Measurements from ENCODE around the gene STON2.

STON2 gene

DNA sequence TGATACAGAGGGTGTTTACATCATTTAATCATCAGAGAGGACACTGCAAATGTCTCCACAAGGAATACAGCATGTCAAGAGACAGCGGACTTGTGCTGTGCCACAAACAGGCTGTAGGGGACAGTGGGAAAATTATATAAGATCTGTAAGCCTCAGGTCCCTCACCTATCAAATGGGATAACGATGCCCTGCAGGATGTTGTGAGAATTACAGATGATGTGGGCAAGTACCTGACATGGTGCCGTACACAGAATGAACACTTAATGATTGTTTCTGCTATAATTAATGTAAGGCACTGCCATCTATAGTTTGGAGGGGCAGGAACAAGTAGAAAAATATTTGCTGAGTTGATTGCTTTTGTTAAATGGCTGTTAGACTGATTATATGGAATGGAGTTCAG is 97.5 kb downstream of the STON2 start:
- no peak for DNase-seq (ENCODE audit: low spot score)

DNA sequence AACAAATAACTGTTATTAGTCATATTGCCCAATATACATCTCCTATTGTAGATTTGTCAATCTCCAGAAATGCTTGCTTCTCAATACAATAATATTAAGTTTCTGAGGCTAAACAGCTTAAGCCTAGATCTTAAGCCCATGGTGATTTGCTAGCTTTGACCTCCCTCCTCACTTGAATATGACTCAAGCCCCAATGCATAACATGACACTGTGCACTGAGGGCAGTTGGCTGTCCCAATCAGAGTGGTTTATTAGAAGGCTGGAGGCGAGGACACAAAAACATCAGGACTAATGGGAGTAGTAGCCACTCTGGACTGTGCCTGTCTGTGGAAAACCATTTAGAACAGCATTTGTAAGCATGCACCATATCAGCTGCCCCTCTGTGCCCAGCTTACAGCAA is 98.3 kb downstream of the STON2 start:
- no peak for DNase-seq (ENCODE audit: low spot score)

DNA sequence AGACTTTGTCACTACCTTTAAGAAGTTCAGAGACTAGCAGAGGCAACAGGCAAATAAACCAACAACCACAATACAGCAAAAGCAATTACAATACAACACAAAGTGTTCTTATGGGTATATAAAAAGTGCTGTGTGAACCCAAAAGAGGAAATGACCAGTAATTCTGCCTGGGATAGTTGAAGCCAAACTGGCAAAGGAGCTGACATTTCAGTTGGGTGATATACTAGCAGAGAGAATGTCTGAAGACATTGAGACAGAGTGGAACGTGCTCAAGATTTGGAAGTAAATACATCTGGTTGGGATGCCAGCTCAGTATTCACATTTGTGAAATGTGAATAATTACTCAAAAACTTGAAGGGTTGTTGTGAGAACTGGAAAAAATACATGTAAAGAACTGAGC is 98.8 kb downstream of the STON2 start:
- DNase-seq (ENCODE audit: low spot score): no peak

DNA sequence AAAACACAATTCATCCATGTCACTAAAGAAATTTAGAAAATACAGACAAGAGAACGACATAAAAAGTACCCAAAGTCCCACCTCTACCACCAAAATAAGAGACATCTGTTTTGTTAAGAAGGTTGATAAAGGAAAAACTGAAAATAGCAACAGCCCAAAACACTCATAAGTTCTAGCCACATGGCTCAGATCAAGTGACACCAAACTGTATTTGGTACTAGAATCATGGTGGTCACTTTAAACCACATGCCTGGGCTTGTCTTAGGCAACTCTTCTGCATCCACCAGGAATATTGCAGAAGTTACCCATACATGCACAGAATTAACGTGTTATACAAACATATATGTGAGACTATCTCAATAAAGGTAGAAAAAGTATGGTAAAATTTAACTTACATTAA is 101.2 kb downstream of the STON2 start:
- no peak for DNase-seq (ENCODE audit: low spot score)

DNA sequence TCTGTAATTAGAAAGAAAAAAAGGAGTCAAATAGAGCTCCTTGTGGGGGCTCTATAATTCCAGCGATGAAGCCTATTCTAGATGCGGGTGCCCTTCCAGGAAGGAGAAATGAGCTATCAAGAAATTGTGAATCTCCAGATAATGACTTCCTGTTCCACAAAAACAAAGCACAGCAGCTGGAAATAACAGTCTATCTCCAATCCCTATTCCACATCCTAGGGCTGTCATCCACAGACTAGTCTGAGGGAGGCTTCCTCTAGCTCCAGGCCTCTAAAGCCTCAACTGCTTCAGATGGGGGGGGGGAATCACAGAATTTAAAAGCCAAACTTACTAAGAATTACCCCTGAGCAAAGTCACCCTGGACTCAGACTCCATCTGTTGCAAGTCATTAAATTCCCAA is 102.0 kb downstream of the STON2 start:
- DNase-seq (ENCODE audit: low spot score): no peak

DNA sequence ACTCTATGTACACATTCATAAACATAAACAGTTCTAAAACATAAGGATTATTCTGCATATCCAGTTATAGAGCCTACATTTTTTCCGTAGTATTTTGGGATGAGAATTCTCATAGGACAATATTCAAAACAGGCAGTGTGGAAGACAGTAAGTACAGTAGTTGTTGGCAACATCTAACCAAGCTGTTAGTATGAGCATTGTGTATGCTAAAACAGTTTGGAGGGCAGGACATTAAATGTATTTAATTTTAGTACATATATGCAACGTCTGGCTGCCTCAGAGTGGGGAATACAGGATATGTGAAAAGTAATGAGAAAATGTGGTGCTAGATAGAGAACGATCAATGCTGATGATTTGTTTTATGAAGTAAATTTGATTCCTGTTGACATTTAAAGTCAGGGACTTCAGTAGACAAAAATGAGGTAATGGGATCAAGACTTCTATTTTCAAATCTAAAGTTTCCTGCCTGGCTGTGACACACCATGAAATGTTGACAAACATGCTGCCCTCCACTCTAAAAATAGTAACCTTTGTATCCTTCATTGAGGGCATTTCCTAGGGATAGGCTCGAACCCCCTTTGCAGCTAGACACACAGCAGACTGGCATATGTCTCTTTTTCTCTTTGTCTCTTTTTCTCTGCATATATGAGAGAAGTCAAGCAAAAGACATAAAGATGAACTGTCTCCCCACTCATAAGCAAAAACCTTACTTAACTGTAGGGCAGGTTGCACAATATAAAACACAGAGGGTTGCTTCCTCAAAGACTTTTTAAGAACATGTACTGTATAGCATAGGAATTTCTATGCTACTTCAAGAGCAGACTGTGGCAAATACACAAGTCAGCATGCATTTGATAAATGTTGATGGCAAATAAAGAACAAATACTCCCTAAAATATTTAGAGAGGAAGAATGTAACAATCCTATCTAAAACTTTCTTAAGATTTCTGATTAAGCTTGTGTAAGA is 103.9 kb downstream of the STON2 start:
- no peak for DNase-seq (ENCODE audit: low spot score)

DNA sequence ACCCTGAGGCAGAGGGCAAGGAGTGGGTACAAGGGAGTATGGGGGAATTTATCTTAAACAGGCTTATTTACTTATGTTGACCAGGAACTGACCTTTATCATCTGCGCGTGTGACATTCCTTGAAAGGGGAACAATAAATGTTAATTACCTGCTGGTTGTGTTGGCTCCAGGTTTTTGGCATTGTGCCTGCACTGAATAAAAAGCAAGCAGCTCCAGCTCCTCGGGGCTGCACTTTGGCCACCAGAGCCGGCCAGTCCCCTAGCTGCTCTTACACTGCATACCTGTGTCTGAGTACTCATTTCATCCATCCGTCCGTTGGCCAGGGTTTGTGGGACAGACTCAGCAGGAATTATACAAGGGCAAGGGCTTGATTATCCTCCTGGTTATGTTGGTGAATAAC is 110.6 kb downstream of the STON2 start:
- no peak for DNase-seq (ENCODE audit: low spot score)

DNA sequence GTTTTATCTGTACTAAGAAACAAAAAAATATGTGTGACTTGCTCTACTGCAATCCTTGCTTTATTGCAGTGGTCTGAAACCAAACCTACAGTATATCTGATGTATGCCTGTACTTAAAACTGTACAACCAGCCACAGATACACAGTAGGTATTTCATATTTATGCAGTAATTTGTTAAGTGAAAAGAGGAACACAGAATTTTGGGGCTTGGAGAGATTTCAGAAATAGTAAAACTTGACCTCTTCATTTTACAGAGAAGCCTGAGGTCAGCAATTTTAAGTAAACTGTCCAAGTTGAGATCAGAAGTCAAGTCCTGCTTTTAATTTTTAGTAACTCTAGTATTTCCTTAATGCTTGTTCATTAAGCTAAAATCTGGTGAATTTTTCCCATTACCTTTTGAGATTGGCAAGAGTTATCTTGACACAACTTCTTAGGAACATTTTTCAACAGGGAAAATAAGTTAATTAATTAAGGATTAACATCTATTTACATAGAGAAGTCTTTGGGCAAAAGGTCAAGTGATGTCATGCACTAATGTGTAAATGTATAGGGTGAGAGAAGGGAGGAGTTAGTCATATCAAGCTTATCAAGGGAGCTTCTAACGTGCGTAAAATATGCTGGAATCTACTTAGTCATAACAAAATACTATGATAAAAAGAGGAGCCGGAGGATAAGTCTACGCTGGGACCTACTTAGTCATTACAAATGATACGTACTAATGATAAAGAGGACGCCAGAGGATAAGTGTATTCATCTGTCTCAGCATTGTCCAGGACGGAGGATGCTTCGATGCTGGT is 113.4 kb downstream of the STON2 start:
- DNase-seq (ENCODE audit: low spot score): no peak

DNA sequence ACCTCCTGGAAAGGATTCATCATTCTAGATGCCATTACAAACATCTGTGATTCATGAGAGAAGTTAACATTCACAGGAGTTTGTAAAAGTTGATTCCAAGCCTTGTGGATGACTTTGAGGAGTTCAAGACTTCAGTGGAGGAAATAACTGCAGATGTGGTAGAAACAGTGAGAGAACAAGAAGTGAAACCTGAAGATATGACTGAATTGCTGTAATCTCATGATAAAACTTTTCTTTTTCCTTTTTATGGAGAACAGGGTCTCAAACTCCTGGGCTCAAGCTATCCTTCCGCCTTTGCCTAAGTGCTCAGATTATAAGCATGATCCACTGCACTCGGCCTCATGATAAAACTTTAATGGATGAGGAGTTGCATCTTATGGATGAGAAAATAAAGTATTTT is 114.9 kb downstream of the STON2 start:
- no peak for DNase-seq (ENCODE audit: low spot score)

DNA sequence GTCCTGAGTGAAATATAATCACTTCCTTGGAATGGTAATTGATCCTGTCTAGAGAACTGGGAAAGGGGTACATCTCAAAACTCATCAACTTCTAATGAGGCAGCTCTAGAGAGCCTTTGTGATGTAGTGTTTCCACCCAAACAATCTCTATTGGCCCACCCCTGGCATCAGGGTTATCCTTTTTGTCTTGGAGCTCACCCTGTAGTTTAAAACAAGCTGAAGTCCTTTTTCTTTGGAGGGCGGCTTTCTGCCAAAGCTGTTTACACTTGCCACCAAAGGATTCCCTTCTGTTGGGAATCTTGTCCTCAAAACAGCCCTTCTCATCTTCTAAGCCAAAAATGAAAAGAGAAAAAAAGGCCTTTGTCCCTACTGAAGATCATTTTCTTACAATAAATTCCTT is 118.8 kb downstream of the STON2 start:
- DNase-seq (ENCODE audit: low spot score): no peak

DNA sequence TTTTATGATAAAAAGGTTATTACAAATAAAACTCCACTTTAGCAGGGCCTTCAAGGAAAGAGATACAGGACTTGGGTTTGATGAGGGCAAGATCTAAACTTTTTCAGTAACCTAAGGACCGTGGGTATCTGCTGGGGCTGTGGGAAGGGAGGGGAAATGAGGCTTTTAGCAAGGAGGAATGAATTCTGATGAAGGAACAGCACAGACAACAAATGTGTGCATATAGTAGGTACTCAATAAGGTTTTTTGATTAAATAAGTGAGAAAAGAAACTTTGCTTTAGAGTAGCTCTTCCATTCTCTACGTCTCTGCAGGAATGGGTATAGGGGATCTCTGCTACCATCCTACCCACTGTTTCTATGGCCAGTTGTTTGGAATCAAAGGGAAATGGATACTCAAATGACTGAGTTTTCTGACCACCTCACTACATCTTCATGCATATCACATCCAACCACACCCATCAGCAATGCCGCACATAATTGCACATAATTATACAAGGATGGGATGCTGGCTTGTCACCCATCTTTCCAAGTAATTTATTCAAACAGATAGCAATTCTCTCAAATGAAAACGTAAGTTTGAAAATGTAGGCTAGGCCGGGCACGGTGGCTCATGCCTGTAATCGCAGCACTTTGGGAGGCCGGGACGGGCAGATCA is 119.9 kb downstream of the STON2 start:
- DNase-seq (ENCODE audit: low spot score): no peak

DNA sequence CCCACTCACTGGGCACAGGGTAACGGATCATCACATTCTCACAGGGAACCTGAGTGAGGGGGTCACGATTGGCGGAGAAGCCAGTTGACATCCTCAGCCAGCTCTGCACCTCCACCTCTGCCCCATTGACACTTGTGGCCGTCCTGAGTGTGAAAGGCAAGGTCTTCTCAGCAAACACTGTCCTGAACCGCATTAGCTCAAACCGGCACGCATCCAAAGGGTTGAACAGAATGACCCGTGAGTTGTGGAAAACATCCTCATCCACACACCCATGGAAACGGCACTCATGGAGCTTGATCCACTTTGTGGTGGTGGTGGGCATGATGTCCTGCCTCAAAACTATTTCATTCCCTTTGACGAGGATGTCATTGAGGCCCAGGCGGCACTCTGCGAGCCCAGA is 123.0 kb downstream of the STON2 start:
- DNase-seq (ENCODE audit: low spot score): no peak

DNA sequence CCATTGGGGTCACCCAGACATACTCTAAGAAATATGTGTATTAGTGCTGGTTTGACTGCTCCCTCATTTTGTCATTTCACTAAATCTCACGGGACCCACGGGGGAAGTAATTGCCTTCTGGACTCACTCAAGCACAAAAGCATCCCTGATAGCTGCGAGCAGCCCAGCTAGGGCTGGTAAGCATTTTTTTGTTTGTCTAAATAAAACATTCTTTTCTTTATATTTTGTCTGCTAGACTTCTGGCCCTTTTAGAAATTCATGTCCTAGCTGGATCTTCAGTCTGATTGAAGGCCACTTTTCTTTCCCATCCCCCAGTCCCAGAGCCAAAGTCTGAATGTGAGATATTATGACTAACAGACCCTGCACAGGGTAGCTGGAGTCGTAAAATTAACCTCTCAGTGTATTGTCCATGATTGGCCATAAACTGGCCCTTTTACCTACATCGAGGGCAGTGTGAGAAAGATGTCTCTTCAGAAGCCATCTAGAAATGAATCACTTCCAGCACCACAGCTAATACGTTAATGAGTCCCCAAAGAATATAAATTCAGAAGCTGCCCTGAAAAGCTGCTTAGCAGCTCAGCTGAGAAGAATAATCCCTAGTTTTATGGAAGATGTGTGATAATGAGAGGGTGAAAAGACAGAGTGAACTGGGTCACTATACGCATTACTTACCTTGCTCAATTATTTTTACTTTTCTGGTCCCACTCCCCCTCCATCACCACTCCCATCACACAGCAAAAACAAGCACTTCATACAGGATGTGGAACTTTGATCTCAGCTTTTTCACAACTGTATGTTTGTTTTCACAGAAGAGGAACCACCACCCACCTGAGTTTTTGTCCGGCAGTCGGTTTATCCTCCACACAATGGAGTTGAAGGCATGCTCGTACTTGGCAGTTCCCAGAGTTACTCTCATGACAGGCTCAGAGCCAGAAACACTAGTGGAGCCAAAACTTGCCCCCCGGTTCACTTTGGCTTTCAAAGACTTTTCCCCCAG is 123.8 kb downstream of the STON2 start:
- DNase-seq (ENCODE audit: low spot score): no peak

DNA sequence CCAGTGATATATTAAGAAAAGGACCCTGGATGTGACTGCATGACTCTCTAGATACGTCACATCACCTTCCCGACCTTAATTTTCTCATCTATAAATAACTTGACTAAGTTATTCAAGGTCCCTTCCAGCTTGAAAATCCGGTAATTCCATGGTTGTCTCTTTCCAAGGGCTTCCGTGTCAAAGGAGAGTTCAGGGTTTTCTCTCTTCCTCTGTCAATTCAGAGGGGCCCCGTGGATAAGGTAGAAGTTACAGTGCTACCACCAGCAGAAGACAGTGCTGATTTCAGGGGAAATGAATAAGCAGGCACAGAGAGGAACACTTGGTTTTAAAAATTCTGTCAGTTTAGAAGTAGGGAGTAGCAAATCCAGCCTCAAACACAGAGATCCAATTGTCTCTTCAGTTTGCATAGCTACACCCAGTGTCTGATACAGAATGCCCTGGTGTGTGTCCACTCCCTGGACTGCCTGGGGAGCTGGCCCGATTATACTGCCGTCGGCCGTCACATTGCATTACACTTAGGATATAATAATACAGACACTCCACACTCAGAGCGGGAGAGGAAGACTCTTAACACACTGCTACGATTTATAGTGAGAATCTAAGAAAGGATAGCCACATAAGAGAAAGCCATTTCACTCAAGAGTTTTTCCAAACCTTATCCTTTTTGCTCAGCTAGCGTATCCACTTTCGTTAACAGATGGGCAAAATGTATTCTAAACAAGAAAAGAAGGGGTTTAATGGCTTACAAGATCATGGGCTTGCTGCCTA is 124.6 kb downstream of the STON2 start:
- no peak for DNase-seq (ENCODE audit: low spot score)

DNA sequence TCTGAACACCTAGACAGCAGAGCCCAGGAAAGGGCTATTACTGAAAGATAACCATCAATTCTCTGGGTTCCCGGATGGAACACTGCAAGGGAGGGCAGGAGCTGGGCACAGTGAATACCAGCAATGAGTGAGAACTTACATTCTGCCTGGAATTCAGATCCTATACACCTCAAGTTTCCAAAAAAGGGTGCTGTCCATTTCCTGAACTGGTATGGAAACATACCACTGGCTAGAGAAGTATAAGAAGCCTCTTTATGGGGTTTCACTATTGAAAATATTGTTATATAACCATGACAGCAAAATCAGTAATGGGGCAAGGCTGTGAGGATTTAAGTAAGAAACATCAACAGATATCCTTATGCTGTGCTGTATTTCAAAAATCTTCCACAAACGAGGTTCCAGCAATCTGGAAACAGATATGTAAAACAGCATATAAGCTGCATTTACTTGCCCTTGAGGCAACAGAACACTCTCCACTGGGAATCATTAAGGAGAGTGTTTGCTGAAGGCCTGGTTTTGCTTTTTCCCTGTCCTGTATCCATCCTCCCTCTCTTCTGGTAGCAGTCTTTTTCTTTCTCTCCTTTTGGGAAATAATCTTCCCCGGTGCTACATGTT is 126.1 kb downstream of the STON2 start:
- no peak for DNase-seq (ENCODE audit: low spot score)

DNA sequence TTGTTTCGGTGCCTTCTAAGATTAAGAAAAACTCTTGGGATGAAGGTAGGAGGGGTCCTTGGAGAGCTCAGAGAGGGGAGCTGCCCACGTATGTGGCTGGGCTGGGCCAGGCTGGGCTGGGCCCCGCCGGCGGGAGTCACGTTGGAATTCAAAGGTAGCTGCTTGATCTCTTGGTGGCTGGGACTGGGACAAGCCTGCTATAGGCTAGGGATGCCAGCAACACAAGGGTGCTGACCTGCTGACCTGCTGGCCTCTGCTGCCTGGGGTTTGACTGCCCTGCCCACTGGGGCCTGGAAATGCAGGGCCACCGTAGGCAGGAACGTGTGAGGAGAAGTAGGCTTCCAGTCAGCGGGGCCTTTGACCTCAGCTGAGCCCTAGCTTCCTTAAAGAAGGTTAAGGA is 126.6 kb downstream of the STON2 start:
- DNase-seq (ENCODE audit: low spot score): no peak

DNA sequence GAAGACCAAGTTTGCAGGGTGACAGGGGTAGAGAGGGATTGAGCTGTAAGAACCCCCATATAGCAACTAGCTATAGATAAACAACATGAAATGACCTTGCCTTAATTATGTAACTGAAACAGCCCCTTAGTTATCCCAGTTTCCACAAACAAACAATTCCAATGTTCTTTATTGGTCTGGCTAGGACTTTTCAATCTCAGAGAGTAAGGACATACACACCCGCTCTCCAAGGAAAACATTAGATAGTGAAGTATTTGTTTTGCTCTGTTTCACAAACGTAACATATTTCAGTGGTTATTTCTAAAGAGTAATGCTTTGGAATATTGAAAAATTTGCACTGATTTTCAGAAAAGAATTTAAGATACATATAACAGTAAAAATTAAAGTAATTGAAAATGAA is 127.8 kb downstream of the STON2 start:
- no peak for DNase-seq (ENCODE audit: low spot score)

DNA sequence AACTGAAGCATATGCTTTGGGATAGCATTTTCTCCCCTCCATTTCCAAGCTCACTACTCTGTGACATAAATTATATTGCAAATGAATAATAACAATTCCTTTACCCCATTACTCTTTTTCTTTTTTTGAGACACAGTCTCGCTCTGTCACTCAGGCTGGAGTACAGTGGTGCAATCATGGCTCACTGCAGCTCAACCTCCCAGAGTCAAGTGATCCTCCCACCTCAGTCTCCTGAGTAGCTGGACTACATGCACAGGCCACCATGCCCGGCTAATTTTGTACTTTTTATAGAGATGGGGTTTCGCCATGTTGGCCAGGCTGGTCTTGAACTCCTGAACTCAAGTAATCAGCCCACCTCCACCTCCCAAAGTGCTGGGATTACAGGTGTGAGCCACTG is 130.1 kb downstream of the STON2 start:
- DNase-seq (ENCODE audit: low spot score): no peak

DNA sequence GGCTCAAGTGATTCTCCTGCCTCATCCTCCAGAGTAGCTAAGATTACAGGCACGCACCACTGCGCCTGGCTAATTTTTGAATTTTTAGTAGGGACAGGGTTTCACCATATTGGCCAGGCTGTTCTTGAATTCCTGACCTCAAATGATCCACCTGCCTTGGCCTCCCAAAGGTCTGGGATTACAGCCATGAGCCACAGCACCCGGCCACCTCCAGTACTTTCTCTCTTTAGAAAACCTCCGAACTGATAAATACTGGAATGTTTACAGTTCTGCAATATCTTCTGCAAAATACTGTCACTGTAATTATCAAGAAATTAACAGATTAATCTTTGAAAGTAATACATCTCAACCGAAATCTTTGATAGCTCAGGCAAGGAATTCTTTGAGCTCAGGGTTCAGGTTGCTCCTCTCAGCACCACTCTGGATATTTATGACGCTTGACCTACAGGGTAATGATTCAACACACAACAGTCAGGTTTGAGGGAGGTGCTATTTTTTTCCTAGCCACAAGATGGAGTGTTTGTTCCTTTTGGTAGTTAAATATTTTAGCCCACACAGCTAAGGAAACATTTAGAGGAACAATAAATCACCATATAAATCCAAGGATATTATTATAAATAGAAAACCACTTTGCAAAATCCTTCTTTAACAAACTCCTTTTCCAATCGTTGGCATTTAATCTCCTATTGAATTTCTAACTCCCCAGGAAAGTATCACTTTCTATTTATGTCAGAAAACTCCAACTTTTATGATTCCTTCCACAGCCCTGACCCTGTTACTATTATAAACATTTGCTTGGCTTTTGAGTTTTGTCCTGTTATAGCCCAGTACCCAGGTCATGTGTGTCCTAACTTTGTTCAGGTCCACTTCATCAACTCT is 130.8 kb downstream of the STON2 start:
- DNase-seq (ENCODE audit: low spot score): peak; percentile 55

Data from CD4-positive, alpha-beta T cell treated with Interleukin-2 at 100 ng/mL for 4 hours (primary cell).